K562 (cell line): ENCODE data around the gene SHC1. TPM values are rescaled to one million over a fixed set of nuclear protein-coding genes. Genes with fewer than 3 reads are reported as not detected.

Experiments
- BRCA1 ChIP-seq, 2 experiments: fragments of 450-650 bp in 1 of 2; sonication (generic) in 1 of 2; formaldehyde crosslinking in 1 of 2; IDR thresholded peaks; 2 replicates each; pipeline versions ENCODE4 v1.5.0 to v1.6.1; 2017 to 2020; ENCODE audit warnings: mild to moderate bottlenecking in 1 of 2, missing genetic modification reagents in 1 of 2
- CC2D1A ChIP-seq: fragments of 450-650 bp; IDR thresholded peaks from 2 replicates; pipeline ENCODE4 v1.6.1; 2017; ENCODE audit warnings: mild to moderate bottlenecking
- ESRRA ChIP-seq: fragments of 450-650 bp; IDR thresholded peaks from 2 replicates; pipeline ENCODE4 v1.6.1; 2014; ENCODE audit warnings: low read depth, mild to moderate bottlenecking, moderate library complexity, borderline replicate concordance
- KAT2B ChIP-seq: IDR thresholded peaks from one replicate; pipeline ENCODE4 v1.6.1; 2012; ENCODE audit warnings: low read depth, mild to moderate bottlenecking, control low read depth, inconsistent platforms, low read length, moderate library complexity
- PML ChIP-seq: IDR thresholded peaks from 2 replicates; pipeline ENCODE4 v1.6.1; 2012; ENCODE audit warnings: low read length, inconsistent platforms
- RB1 ChIP-seq: fragments of 450-650 bp; IDR thresholded peaks from 2 replicates; pipeline ENCODE4 v1.6.1; 2017; ENCODE audit warnings: low read depth, mild to moderate bottlenecking
- RBBP5 ChIP-seq: fragments of 200-600 bp; sonication (generic); IDR thresholded peaks from 2 replicates; pipeline ENCODE4 v1.6.1; 2012; ENCODE audit warnings: borderline replicate concordance, mild to moderate bottlenecking, low read length, control low read depth, inconsistent platforms; ENCODE audit not compliant: insufficient read depth, poor library complexity, severe bottlenecking
- RBM34 ChIP-seq: fragments of 200-400 bp; formaldehyde crosslinking; IDR thresholded peaks from 2 replicates; pipeline ENCODE4 v1.6.1; 2018; ENCODE audit warnings: low read length, borderline replicate concordance; ENCODE audit not compliant: insufficient read depth
- SMAD2 ChIP-seq: fragments of 150-350 bp; IDR thresholded peaks from 2 replicates; pipeline ENCODE4 v1.6.1; 2014; ENCODE audit warnings: low read depth, mild to moderate bottlenecking, low read length
- SNIP1 ChIP-seq: fragments of 450-650 bp; IDR thresholded peaks from 2 replicates; pipeline ENCODE4 v1.7.1; 2017; ENCODE audit warnings: low read depth, mild to moderate bottlenecking
- ZNF444 ChIP-seq: fragments of 250-450 bp; sonication (Bioruptor Pico); IDR thresholded peaks from 2 replicates; pipeline ENCODE4 v1.4.0; 2020; ENCODE audit warnings: mild to moderate bottlenecking, moderate library complexity
- polyA plus RNA-seq, 8 experiments: library from polyadenylated mRNA; depleted of rRNA in 4 of 8; stranded (reverse) in 5 of 8; unstranded in 3 of 8; fragments of >200 nt; fragmentation: Nextera tagmentation in 2 of 8; fragmentation: Illumina TruSeq in 1 of 8; extraction: Ambion mirVana in 2 of 8; extraction: Trizol in 1 of 8; gene quantifications; 2 replicates each; pipeline versions ENCODE4 v1.2.1 to v1.2.3, GENCODE V29; 2011 to 2014; ENCODE audit warnings: inconsistent platforms in 1 of 8, missing spikeins in 1 of 8
- total RNA-seq, 7 experiments: library from RNA; depleted of rRNA in 6 of 7; stranded (reverse); fragments of >200 nt in 6 of 7; fragmentation: Illumina TruSeq in 2 of 7; extraction: Trizol in 2 of 7; gene quantifications; 2 replicates each; pipeline versions ENCODE4 v1.2.1 to v1.2.3, GENCODE V29; 2011 to 2021; ENCODE audit warnings: low replicate concordance in 1 of 7
- TF ChIP-seq, protein P1 (sequence below): sonication (generic); formaldehyde crosslinking; IDR thresholded peaks from 2 replicates; pipeline ENCODE4 v1.8.1; 2023; ENCODE audit warnings: mild to moderate bottlenecking, missing genetic modification reagents, moderate library complexity
- TF ChIP-seq, protein P2 (sequence below), 2 experiments: fragments of 250-450 bp in 1 of 2; fragments of 450-650 bp in 1 of 2; sonication (Bioruptor Pico) in 1 of 2; IDR thresholded peaks; 2 replicates each; pipeline versions ENCODE4 v1.6.1 to v1.8.0; 2016 to 2021; ENCODE audit warnings: mild to moderate bottlenecking in 2 of 2, moderate library complexity in 2 of 2, missing compliant biosample characterization in 1 of 2, missing genetic modification characterization in 1 of 2
- TF ChIP-seq, protein P3 (sequence below): fragments of 450-650 bp; IDR thresholded peaks from 2 replicates; pipeline ENCODE4 v1.6.1; 2017; ENCODE audit warnings: antibody characterized with exemption, mild to moderate bottlenecking
- TF ChIP-seq, protein P4 (sequence below): fragments of 450-650 bp; IDR thresholded peaks from 2 replicates; pipeline ENCODE4 v1.6.1; 2018; ENCODE audit not compliant: partially characterized antibody

Gene SHC1
- total and polyA plus RNA-seq, 9 of the 15 experiments (the other 6 are each of a cell fraction or from before 2014, with no cell fraction given) = 4.1 to 113 (median 51.9) TPM

DNA sequence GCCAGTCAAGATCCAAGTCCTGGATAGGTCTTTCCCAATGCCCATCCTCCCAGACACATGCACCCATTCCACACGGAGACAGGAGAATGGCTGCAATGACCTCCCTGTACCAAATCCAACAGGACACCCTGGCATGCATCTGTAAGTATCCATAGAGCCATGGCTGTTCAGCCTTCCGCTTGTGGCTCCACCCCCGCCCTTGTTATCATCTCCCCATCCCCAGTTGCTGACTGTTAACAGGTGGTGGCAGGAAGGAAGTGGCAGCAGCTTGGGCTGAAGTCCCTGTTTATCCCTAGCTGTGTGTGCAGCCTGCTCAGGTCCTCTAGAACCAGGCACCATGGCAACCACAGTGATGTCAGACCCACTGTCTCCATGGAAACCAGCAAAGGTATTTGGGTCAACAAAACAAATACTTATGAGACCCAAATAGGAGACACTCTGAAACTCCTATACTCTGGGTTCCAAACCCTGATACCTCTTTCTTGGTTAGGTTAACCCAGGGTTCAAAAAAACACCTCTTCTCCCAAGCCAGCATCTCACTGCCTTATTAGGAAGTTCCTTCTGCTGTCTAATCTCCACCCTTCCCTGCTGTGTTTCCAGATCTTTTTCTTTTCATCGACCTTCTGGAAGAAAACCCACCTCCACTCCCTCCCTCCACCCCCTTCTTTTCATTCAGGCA, 15.4 kb downstream of the SHC1 start (continued):
- TF ChIP-seq RBM34 (no peak), ESRRA (no peak), CC2D1A (no peak), RB1 (no peak), ZNF444 (CRISPR knock-in tag) (no peak), KAT2B (no peak), BRCA1 (IDR thresholded peaks at IDR 0.05) (no peak), BRCA1 (CRISPR knock-in tag; IDR thresholded peaks at IDR 0.05) (no peak), RBBP5 (no peak), SMAD2 (no peak), PML (no peak), SNIP1 (no peak)
- TF ChIP-seq, protein P1, sequence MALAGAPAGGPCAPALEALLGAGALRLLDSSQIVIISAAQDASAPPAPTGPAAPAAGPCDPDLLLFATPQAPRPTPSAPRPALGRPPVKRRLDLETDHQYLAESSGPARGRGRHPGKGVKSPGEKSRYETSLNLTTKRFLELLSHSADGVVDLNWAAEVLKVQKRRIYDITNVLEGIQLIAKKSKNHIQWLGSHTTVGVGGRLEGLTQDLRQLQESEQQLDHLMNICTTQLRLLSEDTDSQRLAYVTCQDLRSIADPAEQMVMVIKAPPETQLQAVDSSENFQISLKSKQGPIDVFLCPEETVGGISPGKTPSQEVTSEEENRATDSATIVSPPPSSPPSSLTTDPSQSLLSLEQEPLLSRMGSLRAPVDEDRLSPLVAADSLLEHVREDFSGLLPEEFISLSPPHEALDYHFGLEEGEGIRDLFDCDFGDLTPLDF (CRISPR knock-in tag) = no peak
- TF ChIP-seq, protein P2, sequence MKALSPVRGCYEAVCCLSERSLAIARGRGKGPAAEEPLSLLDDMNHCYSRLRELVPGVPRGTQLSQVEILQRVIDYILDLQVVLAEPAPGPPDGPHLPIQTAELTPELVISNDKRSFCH (CRISPR knock-in tag; IDR thresholded peaks at IDR 0.05) = no peak
- TF ChIP-seq, protein P2 (tag; IDR thresholded peaks at IDR 0.05) = no peak
- TF ChIP-seq, protein P3, sequence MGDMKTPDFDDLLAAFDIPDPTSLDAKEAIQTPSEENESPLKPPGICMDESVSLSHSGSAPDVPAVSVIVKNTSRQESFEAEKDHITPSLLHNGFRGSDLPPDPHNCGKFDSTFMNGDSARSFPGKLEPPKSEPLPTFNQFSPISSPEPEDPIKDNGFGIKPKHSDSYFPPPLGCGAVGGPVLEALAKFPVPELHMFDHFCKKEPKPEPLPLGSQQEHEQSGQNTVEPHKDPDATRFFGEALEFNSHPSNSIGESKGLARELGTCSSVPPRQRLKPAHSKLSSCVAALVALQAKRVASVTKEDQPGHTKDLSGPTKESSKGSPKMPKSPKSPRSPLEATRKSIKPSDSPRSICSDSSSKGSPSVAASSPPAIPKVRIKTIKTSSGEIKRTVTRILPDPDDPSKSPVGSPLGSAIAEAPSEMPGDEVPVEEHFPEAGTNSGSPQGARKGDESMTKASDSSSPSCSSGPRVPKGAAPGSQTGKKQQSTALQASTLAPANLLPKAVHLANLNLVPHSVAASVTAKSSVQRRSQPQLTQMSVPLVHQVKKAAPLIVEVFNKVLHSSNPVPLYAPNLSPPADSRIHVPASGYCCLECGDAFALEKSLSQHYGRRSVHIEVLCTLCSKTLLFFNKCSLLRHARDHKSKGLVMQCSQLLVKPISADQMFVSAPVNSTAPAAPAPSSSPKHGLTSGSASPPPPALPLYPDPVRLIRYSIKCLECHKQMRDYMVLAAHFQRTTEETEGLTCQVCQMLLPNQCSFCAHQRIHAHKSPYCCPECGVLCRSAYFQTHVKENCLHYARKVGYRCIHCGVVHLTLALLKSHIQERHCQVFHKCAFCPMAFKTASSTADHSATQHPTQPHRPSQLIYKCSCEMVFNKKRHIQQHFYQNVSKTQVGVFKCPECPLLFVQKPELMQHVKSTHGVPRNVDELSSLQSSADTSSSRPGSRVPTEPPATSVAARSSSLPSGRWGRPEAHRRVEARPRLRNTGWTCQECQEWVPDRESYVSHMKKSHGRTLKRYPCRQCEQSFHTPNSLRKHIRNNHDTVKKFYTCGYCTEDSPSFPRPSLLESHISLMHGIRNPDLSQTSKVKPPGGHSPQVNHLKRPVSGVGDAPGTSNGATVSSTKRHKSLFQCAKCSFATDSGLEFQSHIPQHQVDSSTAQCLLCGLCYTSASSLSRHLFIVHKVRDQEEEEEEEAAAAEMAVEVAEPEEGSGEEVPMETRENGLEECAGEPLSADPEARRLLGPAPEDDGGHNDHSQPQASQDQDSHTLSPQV = no peak
- TF ChIP-seq, protein P4, sequence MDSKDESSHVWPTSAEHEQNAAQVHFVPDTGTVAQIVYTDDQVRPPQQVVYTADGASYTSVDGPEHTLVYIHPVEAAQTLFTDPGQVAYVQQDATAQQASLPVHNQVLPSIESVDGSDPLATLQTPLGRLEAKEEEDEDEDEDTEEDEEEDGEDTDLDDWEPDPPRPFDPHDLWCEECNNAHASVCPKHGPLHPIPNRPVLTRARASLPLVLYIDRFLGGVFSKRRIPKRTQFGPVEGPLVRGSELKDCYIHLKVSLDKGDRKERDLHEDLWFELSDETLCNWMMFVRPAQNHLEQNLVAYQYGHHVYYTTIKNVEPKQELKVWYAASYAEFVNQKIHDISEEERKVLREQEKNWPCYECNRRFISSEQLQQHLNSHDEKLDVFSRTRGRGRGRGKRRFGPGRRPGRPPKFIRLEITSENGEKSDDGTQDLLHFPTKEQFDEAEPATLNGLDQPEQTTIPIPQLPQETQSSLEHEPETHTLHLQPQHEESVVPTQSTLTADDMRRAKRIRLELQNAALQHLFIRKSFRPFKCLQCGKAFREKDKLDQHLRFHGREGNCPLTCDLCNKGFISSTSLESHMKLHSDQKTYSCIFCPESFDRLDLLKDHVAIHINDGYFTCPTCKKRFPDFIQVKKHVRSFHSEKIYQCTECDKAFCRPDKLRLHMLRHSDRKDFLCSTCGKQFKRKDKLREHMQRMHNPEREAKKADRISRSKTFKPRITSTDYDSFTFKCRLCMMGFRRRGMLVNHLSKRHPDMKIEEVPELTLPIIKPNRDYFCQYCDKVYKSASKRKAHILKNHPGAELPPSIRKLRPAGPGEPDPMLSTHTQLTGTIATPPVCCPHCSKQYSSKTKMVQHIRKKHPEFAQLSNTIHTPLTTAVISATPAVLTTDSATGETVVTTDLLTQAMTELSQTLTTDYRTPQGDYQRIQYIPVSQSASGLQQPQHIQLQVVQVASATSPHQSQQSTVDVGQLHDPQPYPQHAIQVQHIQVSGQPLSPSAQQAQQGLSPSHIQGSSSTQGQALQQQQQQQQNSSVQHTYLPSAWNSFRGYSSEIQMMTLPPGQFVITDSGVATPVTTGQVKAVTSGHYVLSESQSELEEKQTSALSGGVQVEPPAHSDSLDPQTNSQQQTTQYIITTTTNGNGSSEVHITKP = no peak
